CD4-positive, CD25-positive, alpha-beta regulatory T cell (primary cell): ENCODE results near the gene ACADSB. TPM values are rescaled to one million over a fixed set of nuclear protein-coding genes. Genes with fewer than 3 reads are reported as not detected.
A peak's percentile ranks its signal among the peaks of the same experiment; 100 is the strongest.

Experiments used
- ATAC-seq, 2 donors: fragments of 150-1000 bp; cut with Tn5 transposase; one replicate each; pipeline ENCODE4 v1.10.0; 2021; ENCODE audit warnings: low read depth in 2 of 2, moderate number of reproducible peaks in 2 of 2, moderate library complexity in 1 of 2
- DNase-seq, 3 donors: peaks; one replicate each; pipeline versions ENCODE4 v3.0.0 to v3.0.0-alpha.2; 2012 to 2022; ENCODE audit warnings: mixed read lengths in 1 of 3
- H3K27ac ChIP-seq: one replicate; pipeline ENCODE4 v1.7.0; 2013; ENCODE audit warnings: mild to moderate bottlenecking, low read length; ENCODE audit not compliant: insufficient read depth, poor library complexity, severe bottlenecking
- H3K27me3 ChIP-seq: one replicate; pipeline ENCODE4 v1.7.0; 2013; ENCODE audit warnings: low read length; ENCODE audit not compliant: control insufficient read depth, insufficient read depth
- H3K36me3 ChIP-seq: one replicate; pipeline ENCODE4 v1.7.0; 2013; ENCODE audit warnings: mild to moderate bottlenecking, low read length, moderate library complexity; ENCODE audit not compliant: control insufficient read depth, insufficient read depth
- H3K4me1 ChIP-seq: 2 replicates; pipeline ENCODE4 v1.7.0; 2013; ENCODE audit warnings: mild to moderate bottlenecking, low read length; ENCODE audit not compliant: insufficient read depth, control insufficient read depth, poor library complexity, severe bottlenecking
- H3K4me3 ChIP-seq: one replicate; pipeline ENCODE4 v1.7.0; 2013; ENCODE audit warnings: low read depth, mild to moderate bottlenecking, low read length, moderate library complexity
- H3K9me3 ChIP-seq, 2 experiments: 1 replicate in 1 of 2; 2 replicates in 1 of 2; pipeline ENCODE4 v1.7.0; 2013; ENCODE audit warnings: low read length in 2 of 2, mild to moderate bottlenecking in 1 of 2, moderate library complexity in 1 of 2; ENCODE audit not compliant: control insufficient read depth in 2 of 2
- H3K27ac Mint-ChIP-seq, 3 donors: one replicate each; pipeline ENCODE4 v1.8.0; 2020 to 2022; ENCODE audit warnings: mild to moderate bottlenecking in 3 of 3, mixed read lengths in 3 of 3, moderate library complexity in 2 of 3
- H3K27me3 Mint-ChIP-seq: one replicate; pipeline ENCODE4 v1.8.0; 2022; ENCODE audit warnings: mild to moderate bottlenecking, mixed read lengths
- H3K36me3 Mint-ChIP-seq: one replicate; pipeline ENCODE4 v1.8.0; 2020; ENCODE audit warnings: mixed read lengths
- H3K4me1 Mint-ChIP-seq, 4 donors: one replicate each; pipeline ENCODE4 v1.8.0; 2020 to 2022; ENCODE audit warnings: mixed read lengths in 4 of 4, mild to moderate bottlenecking in 1 of 4
- H3K4me3 Mint-ChIP-seq, 4 donors: one replicate each; pipeline ENCODE4 v1.8.0; 2020 to 2022; ENCODE audit warnings: mild to moderate bottlenecking in 4 of 4, mixed read lengths in 4 of 4, moderate library complexity in 3 of 4
- H3K9me3 Mint-ChIP-seq, 7 donors: one replicate each; pipeline ENCODE4 v1.8.0; 2020 to 2022; ENCODE audit warnings: mixed read lengths in 7 of 7, mild to moderate bottlenecking in 3 of 7, moderate library complexity in 2 of 7
- polyA plus RNA-seq, 4 donors: library from polyadenylated mRNA; unstranded; fragments of 300-500 nt; fragmentation: Illumina TruSeq; gene quantifications; one replicate each; pipeline ENCODE4 v1.2.3, GENCODE V29; 2021
- total RNA-seq: library from RNA; stranded (reverse); gene quantifications from one replicate; pipeline ENCODE4 v1.2.3, GENCODE V29; 2022

ACADSB gene
- total and polyA plus RNA-seq, 5 donors from 2014 or later = 20.5 to 31.5 (median 27.2) TPM

- ATAC-seq = no peak
- peak overlapping the region; percentile 89 to 95 (median 94) for H3K4me3 Mint-ChIP-seq
- peaks cover 8% of the 10 kb centered on the region for H3K27me3 Mint-ChIP-seq
- Histone ChIP-seq H3K4me3 (peak overlapping the region; percentile 85), H3K27me3 (no peaks in the 10 kb centered on the region), H3K4me1 (peaks cover 10% of the 10 kb centered on the region), H3K27ac (peak overlapping the region; percentile 45), H3K9me3 (no peaks in the 10 kb centered on the region), H3K36me3 (no peaks in the 10 kb centered on the region)
- peak in 1 of 3 donors; percentile 38 for DNase-seq
- H3K36me3 Mint-ChIP-seq = peaks cover 5% of the 10 kb centered on the region
- no peaks in the 10 kb centered on the region for H3K9me3 Mint-ChIP-seq
- H3K27ac Mint-ChIP-seq = peak overlapping the region in 2 of 3 donors; percentile 96 to 97
- H3K4me1 Mint-ChIP-seq = peaks cover 9 to 17% (median 14%) of the 10 kb centered on the region in 4 donors
Observed at GRCh38 chr10:122981066-122981464, 27.7 kb upstream of the ACADSB start.

GRCh38 chr10:122983898-122984297 lies 24.9 kb upstream of the ACADSB start:
- peaks cover 10% of the 10 kb centered on the region for H3K4me1 ChIP-seq
- ATAC-seq (no peak), DNase-seq (no peak)
- H3K4me3 ChIP-seq = no peak overlapping the region
- Mint-ChIP-seq H3K36me3 (peaks cover 16% of the 10 kb centered on the region), H3K4me3 (peak overlapping the region in 1 of 4 donors; percentile 29), H3K27me3 (peaks cover 8% of the 10 kb centered on the region), H3K4me1 (peaks cover 9 to 17% (median 16%) of the 10 kb centered on the region in 4 donors), H3K27ac (no peak overlapping the region), H3K9me3 (no peaks in the 10 kb centered on the region)
- no peaks in the 10 kb centered on the region for H3K9me3 ChIP-seq
- H3K27me3 ChIP-seq = no peaks in the 10 kb centered on the region
- no peaks in the 10 kb centered on the region for H3K36me3 ChIP-seq
- H3K27ac ChIP-seq = no peak overlapping the region

- Histone ChIP-seq H3K27ac (no peak overlapping the region), H3K4me1 (peaks cover 9% of the 10 kb centered on the region), H3K36me3 (no peaks in the 10 kb centered on the region), H3K4me3 (no peak overlapping the region), H3K9me3 (no peaks in the 10 kb centered on the region), H3K27me3 (no peaks in the 10 kb centered on the region)
- peak overlapping the region in 1 of 3 donors; percentile 2 for H3K27ac Mint-ChIP-seq
- DNase-seq = no peak
- peaks cover 8% of the 10 kb centered on the region for H3K27me3 Mint-ChIP-seq
- peaks cover 16% of the 10 kb centered on the region for H3K36me3 Mint-ChIP-seq
- no peak overlapping the region for H3K4me3 Mint-ChIP-seq
- ATAC-seq = no peak
- no peaks in the 10 kb centered on the region for H3K9me3 Mint-ChIP-seq
- peaks cover 9 to 17% (median 15%) of the 10 kb centered on the region in 4 donors for H3K4me1 Mint-ChIP-seq
Observed at GRCh38 chr10:122984708-122985107, 24.1 kb upstream of the ACADSB start.

- ATAC-seq = no peak
- no peaks in the 10 kb centered on the region for H3K4me1 ChIP-seq
- no peaks in the 10 kb centered on the region for H3K27me3 ChIP-seq
- peaks cover under 1 to 7% (median 5%) of the 10 kb centered on the region in 4 donors for H3K4me1 Mint-ChIP-seq
- H3K9me3 Mint-ChIP-seq = no peaks in the 10 kb centered on the region
- H3K27me3 Mint-ChIP-seq = no peaks in the 10 kb centered on the region
- H3K36me3 Mint-ChIP-seq = peaks cover 19% of the 10 kb centered on the region
- H3K4me3 ChIP-seq = no peak overlapping the region
- H3K4me3 Mint-ChIP-seq = no peak overlapping the region
- no peak overlapping the region for H3K27ac ChIP-seq
- H3K36me3 ChIP-seq = no peaks in the 10 kb centered on the region
- DNase-seq = no peak
- no peaks in the 10 kb centered on the region for H3K9me3 ChIP-seq
- no peak overlapping the region for H3K27ac Mint-ChIP-seq
Observed at GRCh38 chr10:122986335-122986734, 22.5 kb upstream of the ACADSB start.

GRCh38 chr10:122988501-122988900 lies 20.3 kb upstream of the ACADSB start:
- peaks cover 0 to 5% (median 5%) of the 10 kb centered on the region in 4 donors for H3K4me1 Mint-ChIP-seq
- H3K4me3 ChIP-seq = no peak overlapping the region

GRCh38 chr10:122990278-122990677 lies 18.5 kb upstream of the ACADSB start:
- H3K36me3 Mint-ChIP-seq = peaks cover 27% of the 10 kb centered on the region
- H3K27me3 ChIP-seq = no peaks in the 10 kb centered on the region
- H3K4me1 ChIP-seq = no peaks in the 10 kb centered on the region

More at GRCh38 chr10:122988501-122988900, 20.3 kb upstream of the ACADSB start:
- Histone ChIP-seq H3K27me3 (no peaks in the 10 kb centered on the region), H3K9me3 (no peaks in the 10 kb centered on the region), H3K36me3 (peaks cover 6% of the 10 kb centered on the region), H3K4me1 (no peaks in the 10 kb centered on the region), H3K27ac (no peak overlapping the region)
- H3K27me3 Mint-ChIP-seq = no peaks in the 10 kb centered on the region
- no peak for ATAC-seq
- no peaks in the 10 kb centered on the region for H3K9me3 Mint-ChIP-seq
- no peak for DNase-seq
- peaks cover 19% of the 10 kb centered on the region for H3K36me3 Mint-ChIP-seq
- no peak overlapping the region for H3K4me3 Mint-ChIP-seq
- peak overlapping the region in 1 of 3 donors; percentile 59 for H3K27ac Mint-ChIP-seq

GRCh38 chr10:122992031-122992585 lies 16.7 kb upstream of the ACADSB start:
- Histone ChIP-seq H3K27me3 (no peaks in the 10 kb centered on the region), H3K27ac (no peak overlapping the region), H3K9me3 (no peaks in the 10 kb centered on the region), H3K4me3 (no peak overlapping the region), H3K4me1 (no peaks in the 10 kb centered on the region), H3K36me3 (peaks cover 41% of the 10 kb centered on the region)
- Mint-ChIP-seq H3K27ac (no peak overlapping the region), H3K4me3 (no peak overlapping the region), H3K27me3 (no peaks in the 10 kb centered on the region), H3K9me3 (no peaks in the 10 kb centered on the region), H3K4me1 (peaks cover 5 to 13% (median 10%) of the 10 kb centered on the region in 4 donors), H3K36me3 (peaks cover 35% of the 10 kb centered on the region)
- DNase-seq (no peak), ATAC-seq (no peak)

More at GRCh38 chr10:122990278-122990677, 18.5 kb upstream of the ACADSB start:
- DNase-seq (no peak), ATAC-seq (no peak)
- H3K4me1 Mint-ChIP-seq = peaks cover under 1 to 7% (median 5%) of the 10 kb centered on the region in 4 donors
- Histone ChIP-seq H3K9me3 (no peaks in the 10 kb centered on the region), H3K36me3 (peaks cover 24% of the 10 kb centered on the region), H3K4me3 (no peak overlapping the region), H3K27ac (no peak overlapping the region)
- H3K9me3 Mint-ChIP-seq = no peaks in the 10 kb centered on the region
- H3K27ac Mint-ChIP-seq = peak overlapping the region; percentile 23 to 66 (median 28)
- H3K27me3 Mint-ChIP-seq = no peaks in the 10 kb centered on the region
- no peak overlapping the region for H3K4me3 Mint-ChIP-seq

- Mint-ChIP-seq H3K9me3 (no peaks in the 10 kb centered on the region), H3K27me3 (no peaks in the 10 kb centered on the region), H3K27ac (peak overlapping the region in 1 of 3 donors; percentile 47), H3K4me3 (no peak overlapping the region), H3K4me1 (peaks cover 11 to 21% (median 16%) of the 10 kb centered on the region in 4 donors), H3K36me3 (peaks cover 41% of the 10 kb centered on the region)
- Histone ChIP-seq H3K27me3 (no peaks in the 10 kb centered on the region), H3K4me3 (no peak overlapping the region), H3K4me1 (peaks cover 2% of the 10 kb centered on the region), H3K9me3 (no peaks in the 10 kb centered on the region), H3K27ac (no peak overlapping the region), H3K36me3 (peaks cover 48% of the 10 kb centered on the region)
- DNase-seq (no peak), ATAC-seq (no peak)
Observed at GRCh38 chr10:122993797-122994336, 14.9 kb upstream of the ACADSB start.
